ENCODE results near the gene TK2.

- no peak for TF ChIP-seq CTCF (conservative IDR thresholded peaks at IDR 0.05; ENCODE audit: low read depth in 2 of 2)
- no peak for TF ChIP-seq REST (IDR thresholded peaks at IDR 0.05; ENCODE audit: unreplicated experiment)
- TF ChIP-seq POLR2AphosphoS5 (IDR thresholded peaks at IDR 0.05; ENCODE audit: low read depth), result no peak
- no peak for TF ChIP-seq EZH2 (IDR thresholded peaks at IDR 0.05; ENCODE audit: low read depth, unreplicated experiment)
Measured at GRCh38 chr16:66490774-66491715, 58.9 kb downstream of the TK2 start.

All from GM23338 (cell line).